AG10803 (cell line): Measurements from ENCODE around the gene KDM4C.

Experiments
- DNase-seq: peaks from one replicate; pipeline ENCODE4 v3.0.0; 2010; ENCODE audit warnings: low read depth
- H3K4me3 ChIP-seq: 2 replicates; pipeline ENCODE4 v1.5.1; 2011; ENCODE audit warnings: mild to moderate bottlenecking, low read length, control low read depth
- TF ChIP-seq, protein P1 (sequence below): conservative IDR thresholded peaks from 2 replicates; pipeline ENCODE4 v1.5.1; 2011; ENCODE audit warnings: mild to moderate bottlenecking, low read length, control low read depth, inconsistent platforms

The KDM4C gene

DNA sequence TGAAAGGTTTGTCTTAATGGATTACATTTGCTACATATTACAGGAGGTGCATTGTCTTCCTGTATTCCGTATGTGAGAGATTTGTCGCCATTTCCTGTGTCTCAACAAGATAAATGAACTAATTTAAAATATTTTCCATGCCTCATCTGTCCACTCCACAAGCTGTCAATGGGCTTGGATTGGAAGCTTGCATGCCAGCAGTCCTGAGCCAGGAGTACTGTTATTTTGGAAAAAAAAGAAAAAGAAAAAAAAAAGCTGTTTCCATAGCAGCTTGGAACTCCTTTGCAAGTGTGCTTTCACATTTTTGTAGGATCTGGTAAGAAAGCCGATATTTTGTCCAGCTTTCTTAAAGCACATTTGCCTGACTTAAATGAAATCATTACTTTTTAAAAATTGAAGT lies 330.8 kb downstream of the KDM4C start:
- TF ChIP-seq, protein P1, sequence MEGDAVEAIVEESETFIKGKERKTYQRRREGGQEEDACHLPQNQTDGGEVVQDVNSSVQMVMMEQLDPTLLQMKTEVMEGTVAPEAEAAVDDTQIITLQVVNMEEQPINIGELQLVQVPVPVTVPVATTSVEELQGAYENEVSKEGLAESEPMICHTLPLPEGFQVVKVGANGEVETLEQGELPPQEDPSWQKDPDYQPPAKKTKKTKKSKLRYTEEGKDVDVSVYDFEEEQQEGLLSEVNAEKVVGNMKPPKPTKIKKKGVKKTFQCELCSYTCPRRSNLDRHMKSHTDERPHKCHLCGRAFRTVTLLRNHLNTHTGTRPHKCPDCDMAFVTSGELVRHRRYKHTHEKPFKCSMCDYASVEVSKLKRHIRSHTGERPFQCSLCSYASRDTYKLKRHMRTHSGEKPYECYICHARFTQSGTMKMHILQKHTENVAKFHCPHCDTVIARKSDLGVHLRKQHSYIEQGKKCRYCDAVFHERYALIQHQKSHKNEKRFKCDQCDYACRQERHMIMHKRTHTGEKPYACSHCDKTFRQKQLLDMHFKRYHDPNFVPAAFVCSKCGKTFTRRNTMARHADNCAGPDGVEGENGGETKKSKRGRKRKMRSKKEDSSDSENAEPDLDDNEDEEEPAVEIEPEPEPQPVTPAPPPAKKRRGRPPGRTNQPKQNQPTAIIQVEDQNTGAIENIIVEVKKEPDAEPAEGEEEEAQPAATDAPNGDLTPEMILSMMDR = no peak
- DNase-seq = peak; percentile 5
- no peak overlapping the region for H3K4me3 ChIP-seq

DNA sequence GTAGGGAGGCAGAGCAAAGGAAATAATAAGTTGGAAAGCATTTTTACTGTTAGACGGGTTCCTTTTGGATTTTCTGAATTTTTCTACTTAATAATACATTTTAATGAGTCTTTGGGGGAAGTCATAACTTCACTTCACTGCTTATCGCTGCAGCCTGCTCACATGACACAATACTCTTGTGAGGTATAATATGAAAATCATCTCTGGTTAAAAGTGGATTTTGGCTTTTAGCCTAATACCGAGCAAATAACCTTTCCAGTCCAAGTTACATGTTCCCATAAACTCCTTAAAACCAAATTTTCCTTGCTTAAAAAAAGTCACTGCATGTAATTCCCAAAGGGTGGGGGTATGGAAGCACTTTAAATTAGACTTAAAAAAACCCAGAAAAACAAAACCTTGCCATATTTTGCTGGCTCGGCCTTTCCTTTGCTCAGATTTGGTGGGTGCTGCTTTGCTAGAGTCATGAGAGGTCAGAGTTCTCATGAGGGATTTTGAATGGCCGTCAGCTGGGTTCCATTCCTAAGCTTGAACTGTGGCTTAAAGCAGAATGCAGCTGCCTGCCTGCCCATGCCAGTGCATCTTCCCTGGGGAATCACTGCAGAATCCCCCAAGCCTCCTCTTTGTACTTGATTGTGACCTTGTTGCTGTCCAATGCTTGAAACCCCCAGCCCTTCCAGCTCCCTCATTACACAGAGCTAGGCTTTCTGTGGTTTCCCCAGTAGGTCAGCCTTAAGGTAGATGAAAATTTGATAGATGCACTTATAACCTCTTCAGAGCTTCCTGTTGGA lies 331.8 kb downstream of the KDM4C start:
- TF ChIP-seq, protein P1 = no peak

DNA sequence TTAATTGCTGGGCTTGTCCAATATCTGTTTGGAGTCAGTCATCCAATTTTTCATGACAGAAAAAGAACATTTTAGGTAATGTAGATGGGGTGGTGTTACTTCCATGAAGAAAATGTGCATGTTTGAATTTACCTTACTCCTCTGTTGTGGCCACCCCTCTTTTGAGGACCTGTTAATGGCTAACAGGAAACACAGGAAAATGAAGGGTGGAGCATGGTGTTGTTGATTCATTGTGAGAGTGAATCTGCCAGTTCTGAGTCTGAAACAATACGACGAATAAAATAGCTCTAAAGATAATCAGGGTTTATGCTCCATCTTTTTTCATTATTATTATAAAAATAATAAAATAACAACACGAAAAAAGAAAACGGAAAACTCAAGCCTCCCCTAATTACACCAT lies 335.3 kb downstream of the KDM4C start:
- H3K4me3 ChIP-seq = no peak overlapping the region
- DNase-seq = no peak
- TF ChIP-seq, protein P1 = no peak

More for the DNA sequence above, 331.8 kb downstream of the KDM4C start:
- H3K4me3 ChIP-seq = no peak overlapping the region
- DNase-seq = no peak

DNA sequence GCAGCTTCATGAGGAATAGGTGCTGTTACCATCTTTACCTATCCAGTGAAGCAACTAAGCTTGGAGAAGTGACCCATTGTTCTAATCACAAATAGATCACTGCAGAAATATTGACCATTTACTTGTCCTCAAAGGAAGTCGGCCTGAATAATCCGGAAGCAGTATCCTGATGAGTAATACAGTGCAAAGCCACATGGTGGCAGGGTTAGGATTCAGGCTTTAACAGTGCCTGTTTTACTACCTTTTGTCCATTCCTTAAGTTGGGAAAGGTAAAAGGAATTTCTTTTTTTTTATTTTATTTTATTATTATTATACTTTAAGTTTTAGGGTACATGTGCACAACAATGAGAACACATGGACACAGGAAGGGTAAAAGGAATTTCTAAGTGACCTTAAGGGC lies 336.3 kb downstream of the KDM4C start:
- TF ChIP-seq, protein P1 = peak; percentile 37
- DNase-seq = no peak
- H3K4me3 ChIP-seq = no peak overlapping the region

DNA sequence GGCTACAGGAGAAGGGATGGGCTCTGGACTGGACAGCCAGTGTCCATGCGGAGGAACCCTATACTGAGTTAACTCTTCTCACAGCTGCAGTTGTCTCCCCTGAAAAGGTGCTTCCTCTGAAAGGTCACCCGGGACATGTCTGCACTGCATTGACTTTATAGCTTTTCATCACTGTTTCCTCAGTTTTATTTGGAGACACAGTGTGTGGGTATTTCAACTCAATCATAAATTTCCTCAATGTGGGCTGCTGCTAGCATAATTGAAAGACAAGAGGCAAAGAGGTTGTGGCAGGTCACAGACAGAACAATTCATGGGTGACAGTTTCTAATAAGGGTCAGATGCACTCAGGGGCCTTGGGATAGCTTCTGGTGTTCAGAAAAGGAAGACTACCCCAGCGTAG lies 336.8 kb downstream of the KDM4C start:
- no peak for DNase-seq
- TF ChIP-seq, protein P1 = no peak
- H3K4me3 ChIP-seq = no peak overlapping the region

DNA sequence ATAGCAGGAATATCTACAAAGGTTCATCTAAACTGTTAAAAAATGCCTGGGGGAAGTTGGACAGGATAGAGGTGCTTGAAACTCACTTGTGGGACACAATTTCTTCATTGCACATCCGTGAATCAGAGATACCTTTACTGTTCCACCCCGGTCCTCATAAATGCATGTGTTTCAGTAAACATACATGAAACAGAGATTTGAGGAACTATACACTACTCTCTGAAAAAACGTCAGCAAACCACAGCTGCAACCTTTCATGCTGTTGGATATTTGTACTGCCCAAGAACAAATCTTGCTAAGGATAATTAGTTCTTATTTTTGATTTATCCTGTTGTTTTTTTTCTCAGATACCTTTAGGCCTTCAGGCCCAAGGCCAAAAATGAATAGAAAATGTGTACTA lies 337.3 kb downstream of the KDM4C start:
- H3K4me3 ChIP-seq = no peak overlapping the region
- TF ChIP-seq, protein P1 = no peak
- no peak for DNase-seq

DNA sequence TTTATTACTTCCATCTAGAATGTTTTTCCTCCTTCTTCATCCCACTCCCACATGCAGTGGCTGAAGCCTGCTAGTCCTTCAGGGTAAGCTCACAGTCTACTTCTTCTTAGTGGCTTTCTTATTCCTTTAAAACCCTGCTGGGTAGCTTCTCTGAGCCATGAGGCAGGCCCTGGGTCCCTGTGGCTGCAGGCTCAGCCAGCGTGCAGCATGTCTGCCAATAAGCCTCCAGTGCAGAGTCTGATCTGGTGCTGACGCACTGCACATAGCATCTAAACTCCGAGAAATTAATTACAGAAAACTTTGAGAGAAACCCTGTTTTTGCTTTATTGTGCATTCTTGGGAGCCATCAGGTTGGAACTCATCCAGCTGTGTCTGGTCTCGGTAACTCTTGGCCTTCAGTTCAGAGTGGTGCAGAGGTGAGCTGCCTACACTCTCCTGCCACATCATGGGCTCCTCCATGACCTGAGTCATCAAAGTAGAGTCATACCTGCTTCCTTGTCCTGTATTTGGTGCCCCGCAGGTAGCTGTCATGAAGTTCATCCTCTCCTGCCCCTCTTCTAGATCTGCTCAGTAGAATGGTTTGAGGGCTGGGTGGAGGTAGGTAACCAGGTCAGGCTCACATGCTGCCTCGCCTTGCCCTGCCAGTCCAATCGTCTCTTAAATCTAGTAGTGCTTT lies 339.4 kb downstream of the KDM4C start:
- no peak for DNase-seq
- H3K4me3 ChIP-seq = no peak overlapping the region
- TF ChIP-seq, protein P1 = no peak
